PC-3 (cell line): ENCODE measurements around the gene PUDP.

Experiments used
- CTCF ChIP-seq: fragments of 300-600 bp; sonication (generic); conservative IDR thresholded peaks from 2 replicates; pipeline ENCODE4 v1.5.1; 2017; ENCODE audit warnings: antibody characterized with exemption, low read depth, mild to moderate bottlenecking, low read length
- EZH2 ChIP-seq: fragments of 300-600 bp; sonication (generic); IDR thresholded peaks from one replicate; pipeline ENCODE4 v1.6.1; 2017; ENCODE audit warnings: antibody characterized with exemption, mild to moderate bottlenecking, low read length; ENCODE audit not compliant: unreplicated experiment
- EZH2phosphoT487 ChIP-seq: fragments of 300-600 bp; sonication (generic); IDR thresholded peaks from 2 replicates; pipeline ENCODE4 v1.6.1; 2018; ENCODE audit warnings: mild to moderate bottlenecking, antibody characterized with exemption, low read length, borderline replicate concordance

DNA sequence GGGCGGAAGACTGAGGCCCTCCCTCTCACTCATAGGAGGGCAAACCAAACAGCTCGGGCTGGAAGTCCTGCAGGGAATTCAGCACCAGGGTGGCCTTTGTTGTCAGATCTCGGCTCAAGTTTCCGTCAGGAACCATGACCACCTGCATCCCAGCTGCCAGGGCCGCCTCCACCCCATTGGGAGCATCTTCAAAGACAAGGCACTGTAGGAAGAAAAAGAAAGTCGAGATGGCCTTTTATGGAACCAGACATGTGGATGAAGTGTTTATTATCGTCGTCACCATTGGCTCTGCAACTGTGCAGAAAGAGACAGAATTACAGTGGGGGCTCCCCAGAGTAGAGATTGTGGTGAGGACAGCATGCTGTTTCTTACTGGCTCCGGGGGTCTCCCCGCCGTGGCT lies 97.7 kb downstream of the PUDP start:
- TF ChIP-seq EZH2 (no peak), CTCF (no peak), EZH2phosphoT487 (no peak)
